GM12865 (cell line): ENCODE measurements around the gene CELSR3.

ENCODE experiments used
- DNase-seq: peaks from one replicate; pipeline ENCODE4 v3.0.0; 2010; ENCODE audit warnings: low read depth
- H3K4me3 ChIP-seq: 2 replicates; pipeline ENCODE4 v1.5.1; 2011; ENCODE audit warnings: mild to moderate bottlenecking, low read depth, low read length, control low read depth
- CTCF ChIP-seq: IDR thresholded peaks from 2 replicates; pipeline ENCODE4 v1.5.1; 2011; ENCODE audit warnings: low read length, control low read depth, low read depth, inconsistent platforms; ENCODE audit not compliant: insufficient read depth; ENCODE audit errors: missing control alignments

Gene CELSR3

GRCh38 chr3:48601622-48601994 lies 61.1 kb downstream of the CELSR3 start:
- DNase-seq = no peak
- no peak overlapping the region for H3K4me3 ChIP-seq
- no peak for TF ChIP-seq CTCF

- no peak for DNase-seq
- no peak for TF ChIP-seq CTCF
- no peak overlapping the region for H3K4me3 ChIP-seq
Observed at GRCh38 chr3:48600711-48601621, 61.7 kb downstream of the CELSR3 start.

- H3K4me3 ChIP-seq = no peak overlapping the region
- no peak for TF ChIP-seq CTCF
- DNase-seq = no peak
Observed at GRCh38 chr3:48599509-48600285, 63.0 kb downstream of the CELSR3 start.

GRCh38 chr3:48599077-48599501 lies 63.6 kb downstream of the CELSR3 start:
- DNase-seq = no peak
- no peak overlapping the region for H3K4me3 ChIP-seq

GRCh38 chr3:48598323-48599076 lies 64.2 kb downstream of the CELSR3 start:
- no peak for TF ChIP-seq CTCF
- H3K4me3 ChIP-seq = no peak overlapping the region
- no peak for DNase-seq

More at GRCh38 chr3:48599077-48599501, 63.6 kb downstream of the CELSR3 start:
- TF ChIP-seq CTCF = no peak

- no peak for DNase-seq
Observed at GRCh38 chr3:48597408-48597800, 65.3 kb downstream of the CELSR3 start.

More at GRCh38 chr3:48597408-48597800, 65.3 kb downstream of the CELSR3 start:
- H3K4me3 ChIP-seq = no peak overlapping the region
- TF ChIP-seq CTCF = no peak
